HG02981 (cell line): ENCODE measurements around the gene NAT8.
"Not testable (repeated sequence)": the region's sequence is repeated elsewhere in the genome, so short reads cannot be mapped to it uniquely, and the experiment has no call there.

Experiments
- ATAC-seq: cut with Tn5 transposase; IDR thresholded peaks from one replicate; pipeline ENCODE4 v1.9.1; 2021; ENCODE audit warnings: mild to moderate bottlenecking, moderate library complexity; ENCODE audit not compliant: unreplicated experiment

The NAT8 gene, protein sequence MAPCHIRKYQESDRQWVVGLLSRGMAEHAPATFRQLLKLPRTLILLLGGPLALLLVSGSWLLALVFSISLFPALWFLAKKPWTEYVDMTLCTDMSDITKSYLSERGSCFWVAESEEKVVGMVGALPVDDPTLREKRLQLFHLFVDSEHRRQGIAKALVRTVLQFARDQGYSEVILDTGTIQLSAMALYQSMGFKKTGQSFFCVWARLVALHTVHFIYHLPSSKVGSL

DNA sequence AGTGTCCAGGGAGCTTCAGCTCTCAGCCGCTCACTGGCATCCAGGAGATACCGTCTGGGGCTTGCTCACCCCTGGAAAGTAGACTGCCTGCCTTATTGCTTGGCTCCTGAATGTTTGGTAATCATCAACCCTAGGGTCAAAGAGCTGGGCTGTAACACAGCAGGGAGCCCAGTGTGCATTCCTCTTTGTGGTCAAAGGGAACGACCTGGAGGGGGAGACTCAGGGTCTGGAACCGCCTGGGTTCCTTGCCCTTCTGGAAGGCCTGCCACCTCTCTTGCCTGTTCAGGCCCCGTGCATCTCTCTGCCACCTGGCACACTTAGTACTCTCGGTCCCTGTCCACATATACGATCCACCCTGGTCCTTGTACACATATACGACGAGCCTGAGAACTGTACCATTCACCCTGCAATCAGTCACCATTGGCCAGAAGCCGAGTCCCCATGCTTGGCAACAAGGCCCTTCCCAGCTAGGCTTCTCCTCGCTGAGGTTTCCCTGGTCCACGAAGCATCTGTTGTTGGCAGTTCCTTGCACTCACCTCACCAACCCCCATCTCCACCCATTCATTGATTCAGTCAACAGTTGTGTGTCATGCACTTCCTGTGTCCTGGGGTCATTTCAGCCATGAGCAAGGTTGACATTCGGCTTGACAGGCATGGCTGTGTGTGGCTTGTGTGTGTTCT lies at the start of gene NAT8:
Gene NAT8, minus strand, starts transcription at position 85 of the 681 bp plus-strand sequence. CDS start 794 bp downstream, outside the sequence.
- no peak for ATAC-seq

DNA sequence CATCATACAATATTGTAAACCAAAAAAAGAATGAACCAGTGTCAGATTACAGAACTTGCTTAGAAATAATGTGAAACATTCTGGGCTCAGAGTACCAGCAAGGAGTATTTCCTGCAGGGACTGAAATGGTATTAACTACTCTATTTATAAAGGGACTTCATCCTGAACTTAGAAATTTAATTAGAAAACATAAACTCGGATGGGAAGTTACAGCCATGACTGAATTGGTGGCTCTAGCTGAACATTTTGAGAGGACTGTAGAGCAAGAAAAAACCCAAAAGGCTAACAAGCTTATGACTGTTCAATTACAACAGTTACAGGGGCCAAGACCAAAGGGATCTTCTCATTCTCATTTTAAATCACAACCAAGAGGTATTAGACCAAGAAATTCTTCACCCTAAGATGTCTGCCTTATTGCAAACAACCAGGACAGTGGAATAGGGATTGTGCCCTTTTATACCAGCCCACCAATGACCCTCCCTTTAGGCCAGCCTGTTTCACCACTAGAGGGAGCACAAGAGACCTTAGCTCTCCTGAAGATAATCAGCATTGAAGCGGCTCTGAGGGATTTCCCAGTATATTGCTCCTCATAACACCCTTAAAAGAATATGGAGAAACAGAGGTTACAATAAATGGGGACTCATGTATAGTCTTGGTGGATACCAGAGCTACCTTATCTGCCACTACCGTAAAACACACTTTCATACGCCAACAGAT lies 48.3 kb upstream of the NAT8 start:
- peak; percentile 69 for ATAC-seq

DNA sequence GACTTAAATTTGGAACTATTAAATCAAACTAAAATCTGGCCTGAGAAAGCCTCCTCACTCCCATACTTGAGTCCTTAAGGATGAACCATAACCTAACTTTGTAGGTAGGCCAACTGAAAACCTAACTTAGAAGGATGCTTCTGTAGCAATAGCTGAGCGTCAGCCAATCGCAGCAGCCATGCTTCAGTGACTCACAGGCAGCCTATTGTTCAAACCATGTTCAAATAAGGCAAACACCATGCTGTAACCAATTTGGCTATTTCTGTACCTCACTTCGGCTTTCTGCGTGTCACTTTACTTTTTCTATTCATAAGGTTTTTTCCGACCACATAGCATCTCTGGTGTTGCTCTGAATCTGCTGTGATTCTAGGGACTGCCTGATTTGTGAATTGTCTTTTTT lies 46.3 kb upstream of the NAT8 start:
- ATAC-seq: not testable (repeated sequence)

DNA sequence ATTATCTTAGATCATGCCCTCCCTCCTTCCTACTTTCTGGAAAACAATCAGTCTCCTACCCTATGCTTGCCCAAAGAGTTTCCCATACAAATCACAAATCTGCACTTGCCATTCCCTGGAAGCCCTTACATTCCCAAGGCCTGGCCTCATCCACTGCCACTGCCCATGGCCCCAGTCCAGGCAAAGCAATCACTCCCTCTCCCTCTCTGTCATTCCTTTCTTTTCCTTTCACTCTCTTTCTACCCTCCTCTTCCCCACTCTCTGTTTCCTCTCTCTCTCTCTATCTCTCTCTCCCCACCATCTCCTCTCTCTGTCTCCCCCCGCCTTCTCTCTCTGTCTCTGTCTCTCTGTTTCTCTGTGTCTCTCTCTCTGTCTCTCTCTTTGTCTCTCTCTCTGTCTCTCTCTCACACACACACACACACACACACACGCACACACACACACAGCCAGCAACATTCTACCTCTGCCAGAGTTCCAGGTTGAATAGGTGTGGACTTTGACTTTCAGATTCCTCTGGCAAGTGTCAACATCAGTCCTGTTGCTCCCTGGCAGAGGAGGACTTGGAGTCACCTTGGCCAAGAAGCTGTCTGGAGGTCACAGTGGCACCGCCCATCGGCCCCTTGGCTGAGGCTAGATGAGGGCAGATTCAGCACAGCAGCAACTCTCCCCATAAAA lies 43.7 kb upstream of the NAT8 start:
- no peak for ATAC-seq

DNA sequence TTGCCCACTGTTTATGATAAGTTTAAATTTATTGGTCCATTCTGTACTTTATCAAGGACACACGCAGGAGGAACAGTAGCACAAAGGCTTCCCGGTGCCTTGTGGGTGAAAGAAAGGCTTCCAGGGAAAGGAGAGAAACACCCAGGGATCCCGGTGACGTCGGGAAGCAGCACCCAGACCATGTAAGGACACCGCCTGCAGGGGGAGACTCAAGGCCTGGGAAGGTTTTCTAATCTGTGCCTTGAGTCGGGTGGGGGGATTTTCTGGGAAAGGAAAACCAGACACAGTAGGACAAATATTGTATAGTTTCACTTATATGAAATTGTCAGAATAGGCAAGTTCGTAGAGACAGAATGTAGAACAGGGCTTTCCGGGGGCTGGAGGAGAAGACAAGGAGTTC lies 42.7 kb upstream of the NAT8 start:
- ATAC-seq: not testable (repeated sequence)

DNA sequence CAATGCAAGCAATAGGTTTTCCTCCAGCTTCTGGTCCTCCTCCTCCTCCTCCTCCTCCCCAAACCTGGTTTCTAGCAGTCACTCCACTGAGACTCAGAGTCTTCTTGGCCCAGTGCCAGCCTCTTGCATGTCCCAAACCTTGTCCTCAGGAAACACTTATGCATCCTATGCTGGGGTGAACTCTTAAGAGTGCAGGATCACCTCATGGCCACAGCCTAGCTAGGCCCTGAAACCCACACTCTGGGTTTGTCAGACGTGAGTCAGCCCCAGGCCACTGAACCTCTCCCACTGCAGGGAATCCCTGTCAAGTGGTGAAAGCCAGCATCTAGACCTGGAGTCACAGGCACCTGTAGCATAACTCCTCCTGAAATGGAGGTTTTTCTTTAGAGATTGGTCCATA lies 42.1 kb upstream of the NAT8 start:
- not testable (repeated sequence) for ATAC-seq

DNA sequence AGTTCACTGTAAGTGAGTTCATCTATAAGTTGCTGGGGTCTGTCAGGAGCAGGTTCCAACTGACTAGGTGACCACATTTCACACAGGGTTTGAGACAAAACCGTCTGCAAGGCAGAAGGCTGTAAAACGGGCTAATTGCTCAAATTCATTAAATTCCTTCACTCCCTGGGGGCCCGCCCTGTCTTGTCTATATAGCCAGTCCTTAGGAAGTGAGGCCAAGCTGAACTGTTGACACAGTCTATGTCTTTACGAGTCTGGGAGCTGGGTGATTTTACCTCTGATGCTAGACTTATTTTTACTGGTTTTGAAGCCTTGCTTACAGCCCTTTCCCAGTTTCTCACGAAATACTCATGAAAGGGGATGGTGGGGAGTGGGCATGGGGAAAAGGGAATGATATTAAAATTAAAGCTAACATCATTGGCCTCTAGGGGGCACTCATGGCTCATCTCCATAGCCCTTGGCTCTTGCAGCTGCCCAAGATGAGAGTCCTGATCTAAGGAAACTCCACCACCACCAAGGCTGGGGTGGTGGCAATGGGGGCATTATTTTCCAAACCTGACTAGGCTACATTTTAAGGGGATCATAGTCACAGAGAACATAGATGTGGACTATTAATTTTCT lies 37.8 kb upstream of the NAT8 start:
- ATAC-seq: not testable (repeated sequence)

DNA sequence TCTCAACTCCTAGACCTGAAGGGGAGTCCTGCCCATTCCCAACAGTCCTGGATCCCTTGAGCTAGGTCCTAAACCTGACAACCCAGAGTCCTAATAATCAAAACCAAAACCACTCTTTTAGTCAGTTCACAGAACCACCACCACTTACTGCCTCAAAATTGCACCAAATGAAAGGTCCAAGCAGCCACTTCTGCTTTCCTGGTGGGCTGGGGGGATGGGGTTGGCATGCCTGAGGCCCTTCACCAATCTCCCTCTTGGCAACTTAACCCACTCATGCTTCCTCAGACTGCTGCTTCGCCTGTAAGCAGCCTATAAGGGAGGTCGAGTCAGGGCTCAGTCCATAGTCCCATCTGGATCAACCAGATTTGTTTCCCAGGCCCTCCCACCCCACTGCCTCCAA lies 37.0 kb upstream of the NAT8 start:
- ATAC-seq: not testable (repeated sequence)

DNA sequence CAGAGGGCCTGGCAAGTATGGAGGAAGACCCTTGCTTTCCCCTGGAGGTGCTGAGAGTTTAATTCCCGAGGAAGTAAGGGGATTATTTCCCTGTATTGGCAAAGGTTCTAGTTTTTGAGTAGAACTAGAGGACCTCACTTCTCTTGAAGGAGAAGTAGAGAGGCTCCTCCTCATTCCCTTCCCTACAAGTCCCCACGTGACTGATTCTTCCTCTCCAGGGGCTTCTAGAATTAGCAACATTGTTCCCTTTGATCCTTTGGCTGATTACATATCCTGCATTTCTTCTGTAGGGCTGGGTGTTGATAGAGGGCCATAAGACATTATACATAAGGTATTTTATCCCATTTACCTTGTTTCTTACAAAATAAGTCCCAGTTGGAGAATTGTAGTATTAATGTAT lies 35.8 kb upstream of the NAT8 start:
- not testable (repeated sequence) for ATAC-seq

DNA sequence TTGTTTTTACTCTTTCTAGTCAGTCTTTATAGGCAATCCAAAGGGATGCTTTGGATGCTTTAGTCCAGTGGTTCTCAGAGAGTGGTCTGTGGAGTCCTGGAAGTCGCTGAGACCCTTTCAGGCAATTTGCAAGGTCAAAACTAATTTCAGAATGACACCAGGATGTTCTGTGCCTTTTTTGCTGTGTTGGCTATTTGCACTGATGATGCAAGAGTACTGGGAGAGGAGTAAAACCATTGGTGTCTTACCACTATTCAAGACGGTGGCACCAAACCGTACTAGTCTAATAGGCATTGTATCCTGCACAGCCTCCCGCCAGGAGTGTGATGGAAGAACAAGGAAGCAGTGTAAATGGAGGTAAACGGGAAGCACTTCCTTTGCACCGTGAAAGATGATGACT lies 34.0 kb upstream of the NAT8 start:
- ATAC-seq: not testable (repeated sequence)

DNA sequence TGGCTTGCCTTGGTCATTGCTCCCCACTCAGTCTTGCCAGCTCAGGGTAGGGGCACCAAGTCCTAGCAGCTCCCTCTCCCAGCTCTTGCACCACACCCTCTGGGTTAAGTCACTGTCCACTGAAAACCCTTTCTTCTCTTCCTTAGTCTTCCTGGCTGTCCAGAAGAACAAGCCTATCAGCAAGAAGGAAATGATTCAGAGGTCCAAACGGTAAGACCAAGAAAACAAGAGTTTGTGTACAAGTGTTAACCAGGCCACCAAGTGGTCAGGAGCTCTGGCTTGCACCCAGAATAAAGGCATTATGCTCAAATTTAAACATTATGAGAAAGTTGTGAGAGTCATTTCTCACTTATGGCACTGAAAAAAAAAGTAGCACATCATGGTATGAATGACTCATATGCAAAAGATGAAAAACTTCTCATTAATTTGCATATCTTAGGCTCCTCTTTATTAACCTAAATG lies 32.5 kb upstream of the NAT8 start:
- not testable (repeated sequence) for ATAC-seq

DNA sequence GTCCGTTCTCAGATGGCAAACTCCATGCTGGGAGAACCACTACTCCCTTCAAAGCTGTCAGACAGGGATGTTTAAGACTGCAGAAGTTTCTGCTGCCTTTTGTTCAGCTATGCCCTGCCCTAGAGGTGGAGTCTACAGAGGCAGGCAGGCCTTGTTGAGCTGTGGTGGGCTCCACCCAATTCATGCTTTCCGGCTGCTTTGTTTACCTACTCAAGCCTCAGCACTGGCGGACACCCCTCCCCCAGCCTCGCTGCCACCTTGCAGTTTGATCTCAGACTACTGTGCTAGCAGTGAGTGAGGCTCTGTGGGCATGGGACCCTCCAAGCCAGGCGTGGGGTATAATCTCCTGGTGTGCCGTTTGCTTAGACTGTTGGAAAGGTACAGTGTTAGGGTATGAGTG lies 27.8 kb upstream of the NAT8 start:
- ATAC-seq: not testable (repeated sequence)

DNA sequence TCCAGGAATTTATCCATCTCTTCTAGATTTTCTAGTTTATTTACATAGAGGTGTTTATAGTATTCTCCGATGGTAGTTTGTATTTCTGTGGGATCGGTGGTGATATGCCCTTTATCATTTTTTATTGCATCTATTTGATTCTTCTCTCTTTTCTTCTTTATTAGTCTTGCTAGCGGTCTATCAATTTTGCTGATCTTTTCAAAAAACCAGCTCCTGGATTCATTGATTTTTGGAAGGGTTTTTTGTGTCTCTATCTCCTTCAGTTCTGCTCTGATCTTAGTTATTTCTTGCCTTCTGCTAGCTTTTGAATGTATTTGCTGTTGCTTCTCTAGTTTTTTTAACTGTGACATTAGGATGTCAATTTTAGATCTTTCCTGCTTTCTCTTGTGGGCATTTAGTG lies 25.0 kb upstream of the NAT8 start:
- not testable (repeated sequence) for ATAC-seq

DNA sequence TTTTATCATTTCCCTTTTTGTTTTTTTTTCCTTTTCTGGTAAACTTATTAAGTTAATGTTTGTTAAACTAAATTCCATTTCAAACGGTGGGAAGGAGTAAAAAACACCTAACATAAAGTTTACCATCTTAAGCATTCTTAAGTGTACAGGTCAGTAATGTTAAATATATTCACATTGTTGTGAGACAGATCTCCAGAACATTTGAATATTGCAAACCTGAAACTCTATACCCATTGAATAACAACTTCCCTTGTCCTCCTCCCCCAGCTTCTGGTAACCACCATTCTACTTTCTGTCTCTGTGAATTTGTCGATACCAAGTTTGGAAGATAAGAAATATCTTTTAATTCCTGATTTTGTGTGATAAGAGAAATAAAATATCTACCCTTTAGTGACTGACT lies 12.0 kb upstream of the NAT8 start:
- ATAC-seq: no peak

DNA sequence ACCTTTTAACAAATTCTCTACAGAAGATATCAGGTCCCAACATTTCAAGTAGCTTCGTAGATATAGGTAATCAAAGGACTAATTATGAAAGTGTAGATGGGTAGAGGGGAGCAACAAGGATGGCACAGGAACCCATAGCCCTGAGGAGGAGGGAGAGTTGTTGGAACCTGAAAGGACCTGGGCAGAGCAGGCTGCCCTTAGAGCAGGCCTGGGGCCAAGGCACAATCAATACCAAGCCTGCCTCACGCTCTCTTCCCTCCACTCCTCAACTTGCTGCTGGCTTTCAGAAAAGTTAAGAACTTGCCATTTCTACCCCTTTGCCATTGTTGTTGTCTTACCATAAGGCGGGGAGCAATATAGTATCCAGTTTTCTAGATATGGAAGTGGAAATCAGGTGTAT lies 10.1 kb upstream of the NAT8 start:
- no peak for ATAC-seq

DNA sequence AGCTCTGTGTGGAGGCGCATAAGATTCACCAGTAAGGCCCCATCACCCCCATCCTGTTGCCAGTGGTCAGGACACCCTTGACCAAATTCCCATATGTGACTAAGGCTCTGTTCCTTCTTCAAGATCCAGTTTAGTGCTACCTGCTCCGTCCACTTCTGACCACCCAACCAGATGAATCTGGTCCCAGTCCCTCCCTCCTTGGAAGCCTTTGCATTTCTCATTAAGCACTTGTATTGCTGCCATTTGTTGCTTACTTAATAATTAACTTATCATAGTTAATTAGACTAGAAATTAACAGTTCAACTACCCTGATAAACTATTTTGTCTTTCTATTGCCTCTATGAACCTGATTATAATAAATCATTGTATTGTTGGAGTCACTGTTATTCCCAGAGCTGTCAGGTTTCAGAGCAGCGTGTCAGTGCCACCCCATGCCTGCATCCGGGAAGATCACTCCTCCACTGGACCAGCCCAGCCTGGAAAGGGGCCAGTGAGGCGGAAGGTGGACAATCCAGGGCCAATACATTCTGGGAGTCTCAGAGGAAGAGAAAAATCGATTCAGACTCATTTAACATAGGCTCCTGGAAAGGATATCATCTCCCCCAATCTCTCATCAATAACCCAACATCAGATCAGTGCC lies 9.5 kb upstream of the NAT8 start:
- no peak for ATAC-seq

DNA sequence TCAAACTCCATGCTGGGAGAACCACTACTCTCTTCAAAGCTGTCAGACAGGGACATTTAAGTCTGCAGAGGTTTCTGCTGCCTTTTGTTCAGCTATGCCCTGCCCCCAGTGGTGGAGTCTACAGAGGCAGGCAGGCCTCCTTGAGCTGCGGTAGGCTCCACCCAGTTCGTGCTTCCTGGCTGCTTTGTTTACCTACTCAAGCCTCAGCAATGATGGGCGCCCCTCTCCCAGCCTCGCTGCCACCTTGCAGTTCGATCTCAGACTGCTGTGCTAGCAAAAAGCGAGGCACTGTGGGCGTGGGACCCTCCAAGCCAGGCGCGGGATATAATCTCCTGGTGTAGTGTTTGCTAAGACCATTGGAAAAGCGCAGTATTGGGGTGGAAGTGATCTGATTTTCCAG lies 5.5 kb upstream of the NAT8 start:
- not testable (repeated sequence) for ATAC-seq

DNA sequence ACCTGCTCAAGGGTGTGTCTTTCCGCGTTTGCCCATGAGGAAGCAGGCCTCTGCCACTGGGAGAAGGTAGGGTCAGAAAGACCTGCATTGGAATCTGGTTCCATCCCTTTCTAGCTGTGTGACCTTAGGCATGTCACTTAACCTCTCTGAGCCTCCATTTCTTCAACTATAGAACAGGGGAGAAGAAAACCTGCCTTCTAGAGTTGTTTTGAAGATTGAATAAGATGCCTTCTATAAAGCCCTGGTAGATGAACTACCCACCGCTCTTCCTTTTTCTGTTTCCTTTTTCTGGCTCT lies 507 bp downstream of the NAT8 start:
- ATAC-seq: no peak

DNA sequence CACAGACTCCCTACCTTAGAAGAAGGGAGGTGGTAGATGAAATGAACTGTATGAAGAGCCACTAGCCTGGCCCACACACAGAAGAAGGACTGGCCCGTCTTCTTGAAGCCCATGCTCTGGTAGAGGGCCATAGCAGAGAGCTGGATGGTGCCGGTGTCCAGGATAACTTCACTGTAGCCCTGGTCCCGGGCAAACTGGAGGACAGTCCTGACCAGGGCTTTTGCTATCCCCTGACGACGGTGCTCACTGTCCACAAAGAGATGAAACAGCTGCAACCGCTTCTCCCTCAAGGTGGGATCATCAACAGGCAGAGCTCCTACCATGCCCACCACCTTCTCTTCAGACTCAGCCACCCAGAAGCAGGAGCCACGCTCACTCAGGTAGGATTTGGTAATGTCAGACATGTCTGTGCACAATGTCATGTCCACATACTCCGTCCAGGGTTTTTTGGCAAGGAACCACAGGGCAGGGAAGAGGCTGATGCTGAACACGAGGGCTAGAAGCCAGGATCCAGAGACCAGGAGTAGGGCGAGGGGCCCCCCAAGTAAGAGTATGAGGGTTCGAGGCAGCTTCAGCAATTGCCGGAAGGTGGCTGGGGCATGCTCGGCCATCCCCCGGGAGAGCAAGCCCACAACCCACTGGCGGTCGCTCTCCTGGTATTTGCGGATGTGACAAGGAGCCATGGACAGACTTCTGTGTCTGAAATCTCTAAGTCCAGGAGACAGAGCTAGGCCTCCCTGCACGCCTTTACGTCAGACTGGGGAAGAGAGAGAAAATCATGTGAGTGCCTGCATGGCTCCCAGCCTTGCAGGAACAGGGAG lies 1.1 kb downstream of the NAT8 start:
- ATAC-seq: no peak

DNA sequence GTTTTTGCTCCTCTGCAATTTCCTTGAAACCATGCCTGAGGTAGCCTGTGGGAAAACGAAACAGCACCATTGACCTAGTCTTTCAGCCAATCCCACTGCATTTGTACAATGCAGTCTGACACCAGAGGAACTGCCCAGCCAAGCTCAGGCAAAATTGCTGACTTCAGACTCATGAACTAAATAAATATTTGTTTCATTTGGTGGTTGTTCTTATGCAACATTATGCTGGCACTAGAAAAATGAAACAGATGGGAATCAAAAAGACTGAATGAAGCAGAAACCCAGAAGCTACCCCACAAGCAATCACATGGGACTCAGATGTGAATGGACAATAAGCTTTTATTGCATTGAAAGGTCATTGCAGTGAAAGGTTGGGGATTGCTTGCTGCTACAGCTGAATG lies 1.7 kb downstream of the NAT8 start:
- ATAC-seq: no peak
